ENCODE measurements around the gene TOGARAM2. TPM values are rescaled to one million over a fixed set of nuclear protein-coding genes. Genes with fewer than 3 reads are reported as not detected.

Gene TOGARAM2
- total and polyA plus RNA-seq, 3 donors from 2014 or later, result 2.1 to 5.2 (median 3.5) TPM

- no peak overlapping the region for H3K27ac ChIP-seq
- DNase-seq, result no peak
- H3K9me3 ChIP-seq, result no peaks in the 10 kb centered on the region
- intact Hi-C loops (cut with DNase I; ENCODE audit: low total_unique reads), result no loop called here
- H3K27me3 ChIP-seq, result no peaks in the 10 kb centered on the region
- WGBS, 2 donors, result 82 to 91% methylated on average over 11 to 17 of the region's 17 CpGs
- H3K4me3 ChIP-seq, result no peak overlapping the region
- no peaks in the 10 kb centered on the region for H3K4me1 ChIP-seq
- H3K36me3 ChIP-seq (ENCODE audit: low read depth, missing control alignments), result no peaks in the 10 kb centered on the region
- TF ChIP-seq POLR2A (IDR thresholded peaks at IDR 0.05), result no peak
- no peak for TF ChIP-seq CTCF (IDR thresholded peaks at IDR 0.05)
These were observed 54.1 kb downstream of the TOGARAM2 start for GRCh38 chr2:29035016-29035745.

GRCh38 chr2:29039718-29040480 is 58.8 kb downstream of the TOGARAM2 start:
- intact Hi-C loops (cut with DNase I; ENCODE audit: low total_unique reads), result no loop called here
- Histone ChIP-seq H3K36me3 (ENCODE audit: low read depth, missing control alignments) (no peaks in the 10 kb centered on the region), H3K27me3 (no peaks in the 10 kb centered on the region), H3K4me3 (no peak overlapping the region), H3K27ac (no peak overlapping the region), H3K9me3 (no peaks in the 10 kb centered on the region), H3K4me1 (peaks cover 14% of the 10 kb centered on the region)
- TF ChIP-seq POLR2A (IDR thresholded peaks at IDR 0.05) (no peak), CTCF (IDR thresholded peaks at IDR 0.05) (no peak)
- WGBS, 2 donors, result 64 to 75% methylated on average over 4 of the region's 4 CpGs
- DNase-seq, result no peak

- Histone ChIP-seq H3K4me3 (no peak overlapping the region), H3K27me3 (no peaks in the 10 kb centered on the region), H3K9me3 (no peaks in the 10 kb centered on the region), H3K4me1 (peaks cover 14% of the 10 kb centered on the region), H3K36me3 (ENCODE audit: low read depth, missing control alignments) (no peaks in the 10 kb centered on the region), H3K27ac (no peak overlapping the region)
- TF ChIP-seq POLR2A (IDR thresholded peaks at IDR 0.05), result no peak
- no peak for TF ChIP-seq CTCF (IDR thresholded peaks at IDR 0.05)
- no peak for DNase-seq
- WGBS, 2 donors, result 75 to 84% methylated on average over 6 of the region's 6 CpGs
- intact Hi-C loops (cut with DNase I; ENCODE audit: low total_unique reads), result no loop called here
These were observed 59.5 kb downstream of the TOGARAM2 start for GRCh38 chr2:29040552-29040951.

- 84 to 99% methylated on average over 9 of the region's 9 CpGs for WGBS, 2 donors
- no peak for DNase-seq
- intact Hi-C loops (cut with DNase I; ENCODE audit: low total_unique reads), result no loop called here
- Histone ChIP-seq H3K4me3 (no peak overlapping the region), H3K27ac (no peak overlapping the region), H3K9me3 (no peaks in the 10 kb centered on the region), H3K27me3 (no peaks in the 10 kb centered on the region), H3K36me3 (ENCODE audit: low read depth, missing control alignments) (no peaks in the 10 kb centered on the region), H3K4me1 (peaks cover 14% of the 10 kb centered on the region)
- no peak for TF ChIP-seq POLR2A (IDR thresholded peaks at IDR 0.05)
- TF ChIP-seq CTCF (IDR thresholded peaks at IDR 0.05), result no peak
These were observed 60.1 kb downstream of the TOGARAM2 start for GRCh38 chr2:29041161-29041660.

All from testis (tissue), 3 donors.